Measurements from ENCODE around the gene ASPA. TPM values are rescaled to one million over a fixed set of nuclear protein-coding genes. Genes with fewer than 3 reads are reported as not detected.

The ASPA gene
- total and polyA plus RNA-seq, 10 of the 15 experiments (the other 5 are each of a cell fraction or from before 2014, with no cell fraction given) = 0.04 to 0.30 TPM; not detected in 8

DNA sequence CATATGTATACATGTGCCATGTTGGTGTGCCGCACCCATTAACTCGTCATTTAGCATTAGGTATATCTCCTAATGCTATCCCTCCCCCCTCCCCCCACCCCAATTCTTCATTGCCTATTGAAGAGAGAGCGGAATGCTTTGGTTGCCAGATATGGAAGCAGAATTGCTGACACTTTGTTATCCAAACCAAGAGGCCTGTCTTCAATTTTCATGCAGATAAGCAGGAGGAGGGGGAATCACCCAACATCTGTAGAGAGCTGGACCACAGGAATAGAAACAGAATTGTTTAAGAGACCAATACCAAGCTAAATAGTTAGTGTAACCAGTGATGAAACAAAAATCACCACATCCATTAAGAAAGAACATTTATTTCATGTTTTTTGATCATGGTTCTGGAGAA lies 7.1 kb downstream of the ASPA start (continued):
- TF ChIP-seq TAF1 (IDR thresholded peaks at IDR 0.05; ENCODE audit: borderline replicate concordance, low read depth, low read length) (no peak), YY1 (IDR thresholded peaks at IDR 0.05; ENCODE audit: low read depth, low read length) (no peak), NFYA (IDR thresholded peaks at IDR 0.05; ENCODE audit: borderline replicate concordance, low read depth, low read length) (no peak), RUNX3 (IDR thresholded peaks at IDR 0.05; ENCODE audit: low read length) (no peak)

DNA sequence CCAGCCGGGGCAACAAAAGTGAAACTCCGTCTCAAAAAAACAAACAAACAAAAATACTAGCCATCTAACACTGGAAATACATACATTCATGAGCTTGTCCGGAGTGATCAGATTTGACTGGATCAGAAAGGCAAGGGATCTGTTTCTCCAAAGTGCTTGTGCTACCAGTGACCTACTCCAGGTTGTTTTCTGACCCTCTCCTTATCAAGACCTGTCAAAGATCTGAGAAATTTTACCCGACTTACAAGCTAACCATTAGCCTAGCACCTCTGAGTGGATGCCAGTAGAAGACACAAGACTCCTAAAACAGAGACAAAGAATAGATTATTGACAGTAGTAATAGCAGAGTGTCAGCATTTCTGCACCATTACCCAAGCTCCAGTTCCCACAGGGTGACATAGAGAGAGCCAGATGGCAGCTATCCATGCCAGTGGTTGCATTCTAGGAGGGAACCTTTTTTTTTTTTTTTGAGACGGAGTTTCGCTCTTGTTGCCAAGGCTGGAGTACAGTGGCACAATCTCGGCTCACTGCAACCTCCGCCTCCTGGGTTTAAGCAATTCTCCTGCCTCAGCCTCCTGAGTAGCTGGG lies 9.8 kb downstream of the ASPA start:
- 46% methylated on average over 5 of the region's 8 CpGs for WGBS (ENCODE audit: insufficient coverage, insufficient replicate concordance, low lambda C conversion rate, missing lambda C conversion rate)
- SMC1A ChIA-PET (ENCODE audit: uncharacterized antibody, unreplicated experiment) = no interaction called here
- BruUV-seq (replicated peaks) = no TSS peak
- Histone ChIP-seq H3K27ac (ENCODE audit: control insufficient read depth, insufficient read depth) (no peak overlapping the region), H3K4me1 (ENCODE audit: control insufficient read depth, insufficient read depth, low read length) (no peaks in the 10 kb centered on the region), H3K4me2 (ENCODE audit: control insufficient read depth, insufficient read depth) (no peak overlapping the region), H3K4me3 (no peak overlapping the region), H4K20me1 (ENCODE audit: control insufficient read depth, insufficient read depth) (no peaks in the 10 kb centered on the region), H3K27me3 (replicated peaks in 1 of 2; ENCODE audit: control insufficient read depth in 2 of 2, insufficient read depth in 2 of 2, low read length in 1 of 2) (peaks cover 0 to 3% of the 10 kb centered on the region in 2 experiments; a peak in 2 of 4 replicates), H3K9me3 (replicated peaks; ENCODE audit: control insufficient read depth, insufficient read depth, low read length) (no peaks in the 10 kb centered on the region), H2AFZ (ENCODE audit: control insufficient read depth, low read depth, low read length) (no peak overlapping the region), H3K79me2 (ENCODE audit: control insufficient read depth, insufficient read depth, low read length) (no peaks in the 10 kb centered on the region), H3K9ac (ENCODE audit: control insufficient read depth, insufficient read depth, low read length) (no peak overlapping the region), H3K36me3 (ENCODE audit: control insufficient read depth in 2 of 2, insufficient read depth in 2 of 2, low read length in 1 of 2) (no peaks in the 10 kb centered on the region)
- FAIRE-seq (no peak), DNase-seq (ENCODE audit: low read depth, low spot score) (no peak), ATAC-seq (no peak)
- RAD21 ChIA-PET (ENCODE audit: unreplicated experiment) = no interaction called here
- intact Hi-C loops (cut with micrococcal nuclease; ENCODE audit: unreplicated experiment) = no loop called here
- POLR2A ChIA-PET = no interaction called here
- TF ChIP-seq SUZ12 (IDR thresholded peaks at IDR 0.05; ENCODE audit: unreplicated experiment) (no peak), SIX5 (IDR thresholded peaks at IDR 0.05; ENCODE audit: low read depth, low read length, severe bottlenecking) (no peak), CHD4 (IDR thresholded peaks at IDR 0.05) (no peak), SMARCA5 (IDR thresholded peaks at IDR 0.05) (no peak), HDAC6 (IDR thresholded peaks at IDR 0.05; ENCODE audit: unreplicated experiment) (no peak), FOS (IDR thresholded peaks at IDR 0.05; ENCODE audit: borderline replicate concordance, extremely low read depth, insufficient read length) (no peak), CBX3 (IDR thresholded peaks at IDR 0.05; ENCODE audit: borderline replicate concordance, low read depth) (no peak), STAT1 (conservative IDR thresholded peaks at IDR 0.05) (no peak), ZNF274 (IDR thresholded peaks at IDR 0.05; ENCODE audit: insufficient read depth, insufficient read length) (no peak), TBL1XR1 (IDR thresholded peaks at IDR 0.05; ENCODE audit: low read depth, low read length) (no peak), NFIC (IDR thresholded peaks at IDR 0.05; ENCODE audit: low read depth, low read length) (no peak), SIN3A (IDR thresholded peaks at IDR 0.05; ENCODE audit: low read depth, low read length) (no peak)
- TF ChIP-seq, protein P1, sequence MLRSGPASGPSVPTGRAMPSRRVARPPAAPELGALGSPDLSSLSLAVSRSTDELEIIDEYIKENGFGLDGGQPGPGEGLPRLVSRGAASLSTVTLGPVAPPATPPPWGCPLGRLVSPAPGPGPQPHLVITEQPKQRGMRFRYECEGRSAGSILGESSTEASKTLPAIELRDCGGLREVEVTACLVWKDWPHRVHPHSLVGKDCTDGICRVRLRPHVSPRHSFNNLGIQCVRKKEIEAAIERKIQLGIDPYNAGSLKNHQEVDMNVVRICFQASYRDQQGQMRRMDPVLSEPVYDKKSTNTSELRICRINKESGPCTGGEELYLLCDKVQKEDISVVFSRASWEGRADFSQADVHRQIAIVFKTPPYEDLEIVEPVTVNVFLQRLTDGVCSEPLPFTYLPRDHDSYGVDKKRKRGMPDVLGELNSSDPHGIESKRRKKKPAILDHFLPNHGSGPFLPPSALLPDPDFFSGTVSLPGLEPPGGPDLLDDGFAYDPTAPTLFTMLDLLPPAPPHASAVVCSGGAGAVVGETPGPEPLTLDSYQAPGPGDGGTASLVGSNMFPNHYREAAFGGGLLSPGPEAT (IDR thresholded peaks at IDR 0.05; ENCODE audit: low read depth) = no peak
- TF ChIP-seq, protein P2, sequence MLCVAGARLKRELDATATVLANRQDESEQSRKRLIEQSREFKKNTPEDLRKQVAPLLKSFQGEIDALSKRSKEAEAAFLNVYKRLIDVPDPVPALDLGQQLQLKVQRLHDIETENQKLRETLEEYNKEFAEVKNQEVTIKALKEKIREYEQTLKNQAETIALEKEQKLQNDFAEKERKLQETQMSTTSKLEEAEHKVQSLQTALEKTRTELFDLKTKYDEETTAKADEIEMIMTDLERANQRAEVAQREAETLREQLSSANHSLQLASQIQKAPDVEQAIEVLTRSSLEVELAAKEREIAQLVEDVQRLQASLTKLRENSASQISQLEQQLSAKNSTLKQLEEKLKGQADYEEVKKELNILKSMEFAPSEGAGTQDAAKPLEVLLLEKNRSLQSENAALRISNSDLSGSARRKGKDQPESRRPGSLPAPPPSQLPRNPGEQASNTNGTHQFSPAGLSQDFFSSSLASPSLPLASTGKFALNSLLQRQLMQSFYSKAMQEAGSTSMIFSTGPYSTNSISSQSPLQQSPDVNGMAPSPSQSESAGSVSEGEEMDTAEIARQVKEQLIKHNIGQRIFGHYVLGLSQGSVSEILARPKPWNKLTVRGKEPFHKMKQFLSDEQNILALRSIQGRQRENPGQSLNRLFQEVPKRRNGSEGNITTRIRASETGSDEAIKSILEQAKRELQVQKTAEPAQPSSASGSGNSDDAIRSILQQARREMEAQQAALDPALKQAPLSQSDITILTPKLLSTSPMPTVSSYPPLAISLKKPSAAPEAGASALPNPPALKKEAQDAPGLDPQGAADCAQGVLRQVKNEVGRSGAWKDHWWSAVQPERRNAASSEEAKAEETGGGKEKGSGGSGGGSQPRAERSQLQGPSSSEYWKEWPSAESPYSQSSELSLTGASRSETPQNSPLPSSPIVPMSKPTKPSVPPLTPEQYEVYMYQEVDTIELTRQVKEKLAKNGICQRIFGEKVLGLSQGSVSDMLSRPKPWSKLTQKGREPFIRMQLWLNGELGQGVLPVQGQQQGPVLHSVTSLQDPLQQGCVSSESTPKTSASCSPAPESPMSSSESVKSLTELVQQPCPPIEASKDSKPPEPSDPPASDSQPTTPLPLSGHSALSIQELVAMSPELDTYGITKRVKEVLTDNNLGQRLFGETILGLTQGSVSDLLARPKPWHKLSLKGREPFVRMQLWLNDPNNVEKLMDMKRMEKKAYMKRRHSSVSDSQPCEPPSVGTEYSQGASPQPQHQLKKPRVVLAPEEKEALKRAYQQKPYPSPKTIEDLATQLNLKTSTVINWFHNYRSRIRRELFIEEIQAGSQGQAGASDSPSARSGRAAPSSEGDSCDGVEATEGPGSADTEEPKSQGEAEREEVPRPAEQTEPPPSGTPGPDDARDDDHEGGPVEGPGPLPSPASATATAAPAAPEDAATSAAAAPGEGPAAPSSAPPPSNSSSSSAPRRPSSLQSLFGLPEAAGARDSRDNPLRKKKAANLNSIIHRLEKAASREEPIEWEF (IDR thresholded peaks at IDR 0.05; ENCODE audit: insufficient replicate concordance, low read depth, low read length) = no peak
- in situ Hi-C loops (cut with MboI) = no loop called here
- CTCF ChIA-PET = interaction anchor here (0.9 kb wide), 1 partner anchor 18 kb away, joined by 3 read pairs; no protein-coding TSS in a partner anchor

Data from GM12878 (cell line).